Glomerular endothelial cell (primary cell): ENCODE data around the gene APLP2. TPM values are rescaled to one million over a fixed set of nuclear protein-coding genes. Genes with fewer than 3 reads are reported as not detected.

ENCODE experiments used
- DNase-seq: peaks from one replicate; pipeline ENCODE4 v3.0.0-alpha.2; 2011; ENCODE audit warnings: low read depth, low spot score; ENCODE audit errors: extremely low read depth
- total RNA-seq: library from RNA; depleted of rRNA; stranded (reverse); fragments of >200 nt; gene quantifications from 2 replicates; pipeline ENCODE4 v1.2.3, GENCODE V29; 2015

The APLP2 gene
- total RNA-seq, 1 donor from 2014 or later, result 1,168 TPM

- DNase-seq, result no peak
Measured at GRCh38 chr11:130054966-130055365, 14.7 kb upstream of the APLP2 start.

GRCh38 chr11:130055617-130056016 lies 14.1 kb upstream of the APLP2 start:
- no peak for DNase-seq

- DNase-seq, result no peak
Measured at GRCh38 chr11:130061017-130061416, 8.7 kb upstream of the APLP2 start.

GRCh38 chr11:130062026-130062425 lies 7.7 kb upstream of the APLP2 start:
- no peak for DNase-seq

- DNase-seq, result no peak
Measured at GRCh38 chr11:130063451-130063850, 6.2 kb upstream of the APLP2 start.

GRCh38 chr11:130064596-130064995 lies 5.1 kb upstream of the APLP2 start:
- no peak for DNase-seq

- DNase-seq, result no peak
Measured at GRCh38 chr11:130066338-130066737, 3.4 kb upstream of the APLP2 start.

GRCh38 chr11:130068546-130068985 lies 1.1 kb upstream of the APLP2 start:
- no peak for DNase-seq

- DNase-seq, result no peak
Measured at GRCh38 chr11:130068986-130069658, 572 bp upstream of the APLP2 start.

- DNase-seq, result no peak
Measured at GRCh38 chr11:130070109-130070845, 583 bp downstream of the APLP2 start.

- no peak for DNase-seq
Measured at GRCh38 chr11:130070846-130071200, 1.1 kb downstream of the APLP2 start.

GRCh38 chr11:130071211-130071712 lies 1.6 kb downstream of the APLP2 start:
- no peak for DNase-seq

- no peak for DNase-seq
Measured at GRCh38 chr11:130074736-130075135, 5.0 kb downstream of the APLP2 start.

GRCh38 chr11:130076778-130077481 lies 7.2 kb downstream of the APLP2 start:
- no peak for DNase-seq

- no peak for DNase-seq
Measured at GRCh38 chr11:130077671-130078070, 8.0 kb downstream of the APLP2 start.

- no peak for DNase-seq
Measured at GRCh38 chr11:130078080-130078479, 8.4 kb downstream of the APLP2 start.

- DNase-seq, result no peak
Measured at GRCh38 chr11:130085671-130086290, 16.1 kb downstream of the APLP2 start.

GRCh38 chr11:130086669-130087068 lies 17.0 kb downstream of the APLP2 start:
- DNase-seq, result no peak

GRCh38 chr11:130087294-130087926 lies 17.7 kb downstream of the APLP2 start:
- DNase-seq, result no peak

GRCh38 chr11:130088217-130088616 lies 18.5 kb downstream of the APLP2 start:
- no peak for DNase-seq
